Smooth muscle cell of the umbilical artery (primary cell): Measurements from ENCODE around the gene ZMYM4. TPM values are rescaled to one million over a fixed set of nuclear protein-coding genes. Genes with fewer than 3 reads are reported as not detected.

ENCODE experiments used
- total RNA-seq: library from RNA; depleted of rRNA; stranded (reverse); fragments of >200 nt; gene quantifications from 2 replicates; pipeline ENCODE4 v1.2.3, GENCODE V29; 2014

Gene ZMYM4
- total RNA-seq = 33.0 and 43.8 TPM in 2 replicates

GRCh38 chr1:35268282-35269200 lies at the start of gene ZMYM4:
TSS of gene ZMYM4 (plus strand) at chr1:35268709. CDS start at chr1:35269047, 338 bp downstream.

Other genes with a start within 250 kb of the ZMYM4 start
- 15.4 and 20.5 TPM in 2 replicates for gene ZMYM6, start 236.8 kb upstream of the ZMYM4 start, total RNA-seq
- 21.7 and 26.3 TPM in 2 replicates for gene ZMYM1, start 189.3 kb upstream of the ZMYM4 start, total RNA-seq
- 171 and 247 TPM in 2 replicates for gene SFPQ, start 75.6 kb upstream of the ZMYM4 start, total RNA-seq